ENCODE results near the gene ZBTB42.

ZBTB42 gene

GRCh38 chr14:104792101-104792884 is 8.6 kb upstream of the ZBTB42 start:
- no peak overlapping the region for H3K4me3 ChIP-seq (ENCODE audit: low read length)
- no peak for TF ChIP-seq ZNF274 (IDR thresholded peaks at IDR 0.05; ENCODE audit: low read depth, low read length)

GRCh38 chr14:104792945-104793702 is 7.8 kb upstream of the ZBTB42 start:
- no peak overlapping the region for H3K4me3 ChIP-seq (ENCODE audit: low read length)
- no peak for TF ChIP-seq ZNF274 (IDR thresholded peaks at IDR 0.05; ENCODE audit: low read depth, low read length)

GRCh38 chr14:104793703-104793959 is 7.3 kb upstream of the ZBTB42 start:
- peak overlapping the region; percentile 59; the same call in 1 of the 2 replicates for H3K4me3 ChIP-seq (ENCODE audit: low read length)
- TF ChIP-seq ZNF274 (IDR thresholded peaks at IDR 0.05; ENCODE audit: low read depth, low read length), result no peak

- H3K4me3 ChIP-seq (ENCODE audit: low read length), result peak overlapping the region; percentile 59; the same call in 1 of the 2 replicates
- no peak for TF ChIP-seq ZNF274 (IDR thresholded peaks at IDR 0.05; ENCODE audit: low read depth, low read length)
Measured at GRCh38 chr14:104794099-104794498, 6.8 kb upstream of the ZBTB42 start.

- H3K4me3 ChIP-seq (ENCODE audit: low read length), result peak overlapping the region; percentile 59
- no peak for TF ChIP-seq ZNF274 (IDR thresholded peaks at IDR 0.05; ENCODE audit: low read depth, low read length)
Measured at GRCh38 chr14:104794631-104794992, 6.3 kb upstream of the ZBTB42 start.

GRCh38 chr14:104794993-104795780 is 5.7 kb upstream of the ZBTB42 start, which contains the start of gene AKT1:
Gene AKT1 (minus strand): TSS chr14:104795748. CDS start chr14:104792643, 3,105 bp downstream.
- no peak for TF ChIP-seq ZNF274 (IDR thresholded peaks at IDR 0.05; ENCODE audit: low read depth, low read length)
- H3K4me3 ChIP-seq (ENCODE audit: low read length), result peak within 1 kb of the TSS; percentile 59

GRCh38 chr14:104795781-104796686 is 4.9 kb upstream of the ZBTB42 start:
- TF ChIP-seq ZNF274 (IDR thresholded peaks at IDR 0.05; ENCODE audit: low read depth, low read length), result no peak

GRCh38 chr14:104796687-104797081 is 4.2 kb upstream of the ZBTB42 start:
- H3K4me3 ChIP-seq (ENCODE audit: low read length), result no peak overlapping the region
- TF ChIP-seq ZNF274 (IDR thresholded peaks at IDR 0.05; ENCODE audit: low read depth, low read length), result no peak

More at GRCh38 chr14:104795781-104796686, 4.9 kb upstream of the ZBTB42 start:
- peak overlapping the region; percentile 36; the same call in 1 of the 2 replicates for H3K4me3 ChIP-seq (ENCODE audit: low read length)

- TF ChIP-seq ZNF274 (IDR thresholded peaks at IDR 0.05; ENCODE audit: low read depth, low read length), result no peak
- H3K4me3 ChIP-seq (ENCODE audit: low read length), result no peak overlapping the region
Measured at GRCh38 chr14:104797115-104798044, 3.5 kb upstream of the ZBTB42 start.

- H3K4me3 ChIP-seq (ENCODE audit: low read length), result no peak overlapping the region
- no peak for TF ChIP-seq ZNF274 (IDR thresholded peaks at IDR 0.05; ENCODE audit: low read depth, low read length)
Measured at GRCh38 chr14:104798300-104799243, 2.3 kb upstream of the ZBTB42 start.

- no peak overlapping the region for H3K4me3 ChIP-seq (ENCODE audit: low read length)
- TF ChIP-seq ZNF274 (IDR thresholded peaks at IDR 0.05; ENCODE audit: low read depth, low read length), result no peak
Measured at GRCh38 chr14:104799244-104800014, 1.5 kb upstream of the ZBTB42 start.
